Fibroblast of lung (primary cell): ENCODE results near the gene ACAN.

Source experiments
- EZH2 ChIP-seq: IDR thresholded peaks from 2 replicates; pipeline ENCODE4 v1.5.1; 2012; ENCODE audit warnings: low read length, control low read depth, mild to moderate bottlenecking; ENCODE audit errors: missing control alignments
- TF ChIP-seq, protein P1 (sequence below), 2 donors: IDR thresholded peaks in 1 of 2; conservative IDR thresholded peaks in 1 of 2; 1 replicate in 1 of 2; 2 replicates in 1 of 2; pipeline ENCODE4 v1.5.1; 2011 to 2012; ENCODE audit warnings: low read length in 2 of 2, control low read depth in 1 of 2, inconsistent platforms in 1 of 2, low read depth in 1 of 2, mild to moderate bottlenecking in 1 of 2

DNA sequence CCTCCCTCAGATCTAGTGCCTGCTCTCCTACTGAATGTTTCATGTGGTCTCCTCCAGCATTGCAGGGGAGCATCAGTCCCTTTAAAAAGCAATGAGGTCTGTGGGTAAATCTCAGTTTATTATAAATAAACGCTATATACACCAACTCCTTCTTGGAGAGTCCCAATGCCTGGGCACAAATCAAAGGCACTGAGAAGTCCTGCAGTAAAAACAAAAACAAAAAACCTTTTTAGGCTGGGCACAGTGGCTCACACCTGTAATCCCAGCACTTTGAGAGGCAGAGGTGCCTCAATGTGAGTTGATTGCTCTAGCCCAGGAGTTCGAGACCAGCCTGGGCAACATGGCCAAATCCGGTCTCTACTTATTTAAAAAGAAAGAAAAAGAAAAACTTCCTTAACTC lies 45.0 kb downstream of the ACAN start:
- TF ChIP-seq, protein P1, sequence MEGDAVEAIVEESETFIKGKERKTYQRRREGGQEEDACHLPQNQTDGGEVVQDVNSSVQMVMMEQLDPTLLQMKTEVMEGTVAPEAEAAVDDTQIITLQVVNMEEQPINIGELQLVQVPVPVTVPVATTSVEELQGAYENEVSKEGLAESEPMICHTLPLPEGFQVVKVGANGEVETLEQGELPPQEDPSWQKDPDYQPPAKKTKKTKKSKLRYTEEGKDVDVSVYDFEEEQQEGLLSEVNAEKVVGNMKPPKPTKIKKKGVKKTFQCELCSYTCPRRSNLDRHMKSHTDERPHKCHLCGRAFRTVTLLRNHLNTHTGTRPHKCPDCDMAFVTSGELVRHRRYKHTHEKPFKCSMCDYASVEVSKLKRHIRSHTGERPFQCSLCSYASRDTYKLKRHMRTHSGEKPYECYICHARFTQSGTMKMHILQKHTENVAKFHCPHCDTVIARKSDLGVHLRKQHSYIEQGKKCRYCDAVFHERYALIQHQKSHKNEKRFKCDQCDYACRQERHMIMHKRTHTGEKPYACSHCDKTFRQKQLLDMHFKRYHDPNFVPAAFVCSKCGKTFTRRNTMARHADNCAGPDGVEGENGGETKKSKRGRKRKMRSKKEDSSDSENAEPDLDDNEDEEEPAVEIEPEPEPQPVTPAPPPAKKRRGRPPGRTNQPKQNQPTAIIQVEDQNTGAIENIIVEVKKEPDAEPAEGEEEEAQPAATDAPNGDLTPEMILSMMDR (conservative IDR thresholded peaks at IDR 0.05 in 1 of 2, IDR thresholded peaks at IDR 0.05 in 1 of 2; ENCODE audit: low read depth in 1 of 2, low read length in 2 of 2), result no peak
- no peak for TF ChIP-seq EZH2
